Stimulated activated CD8-positive, alpha-beta memory T cell treated with anti-CD3 and anti-CD28 coated beads, Interleukin-7, amount 100 ng/mL, for 48 hours (primary cell): ENCODE results near the gene SIGLEC1.
A peak's percentile ranks its signal among the peaks of the same experiment; 100 is the strongest.

Source experiments
- DNase-seq, 2 donors: peaks; one replicate each; pipeline ENCODE4 v3.0.0-alpha.2; 2020; ENCODE audit warnings: low read depth in 1 of 2; ENCODE audit errors: extremely low read depth in 1 of 2

SIGLEC1 gene

GRCh38 chr20:3712279-3712873 lies at the start of gene SIGLEC1:
Gene SIGLEC1 (minus strand): TSS chr20:3712600. CDS start chr20:3707128, 5,472 bp downstream.
- no peak for DNase-seq

DNA sequence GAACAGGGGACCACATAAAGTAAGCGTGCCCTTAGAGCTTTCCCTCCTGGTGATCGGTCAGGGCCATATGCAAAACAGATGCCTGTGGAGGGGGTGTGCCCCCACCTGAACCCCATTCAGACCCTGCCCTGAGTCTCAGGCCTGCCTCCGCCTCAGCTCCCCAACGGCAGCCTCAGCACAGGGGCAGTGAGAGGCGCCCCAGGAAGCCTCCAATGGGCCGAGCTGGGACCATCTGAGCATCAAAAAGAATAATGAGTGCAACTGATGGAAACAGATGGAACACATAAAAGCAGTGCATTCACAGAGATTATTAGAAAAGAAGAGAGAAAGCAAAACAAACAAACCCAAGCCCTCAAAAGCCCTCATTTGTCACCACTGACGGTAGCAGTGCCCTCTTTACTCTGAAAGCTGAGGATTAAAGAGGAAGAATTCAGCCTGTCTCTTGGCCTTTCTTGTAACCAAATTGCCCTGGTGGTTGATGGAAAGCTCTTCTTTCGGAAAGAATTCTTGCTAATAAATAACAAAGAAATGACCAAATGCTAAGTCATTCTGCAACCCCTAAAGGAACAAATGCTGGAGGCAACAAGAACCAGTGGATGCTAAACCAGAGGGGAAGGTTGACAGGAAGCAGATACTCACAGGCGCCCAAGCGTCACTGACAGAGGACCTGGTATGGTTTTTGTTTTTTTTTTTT lies 48.4 kb upstream of the SIGLEC1 start:
- DNase-seq = no peak

- no peak for DNase-seq
Measured at GRCh38 chr20:3759884-3760283, 47.5 kb upstream of the SIGLEC1 start.

DNA sequence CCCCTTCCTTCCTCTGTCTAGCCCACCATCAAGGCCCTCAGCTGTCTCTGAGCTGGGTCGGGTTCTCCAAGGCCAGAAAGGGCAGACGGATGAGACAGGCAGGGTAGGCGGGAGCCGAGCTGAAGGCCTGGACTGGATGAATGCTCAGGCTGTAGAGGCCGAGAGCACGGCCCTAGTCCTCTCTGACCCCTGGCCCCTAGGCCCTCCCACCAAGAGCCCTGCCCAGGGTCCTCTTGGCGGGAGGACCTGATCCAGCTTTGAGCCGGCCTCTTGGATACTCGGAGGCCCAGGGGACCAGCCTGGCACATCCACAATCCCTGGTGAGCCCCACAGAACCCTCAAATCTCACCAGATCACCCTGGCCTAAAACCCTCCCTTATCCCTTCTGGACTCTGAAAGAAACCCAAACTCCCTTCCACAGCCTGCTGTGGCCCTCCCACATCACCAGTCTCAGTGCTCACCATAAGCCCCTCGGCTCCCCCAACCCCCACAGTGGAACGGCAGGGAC lies 47.0 kb upstream of the SIGLEC1 start:
- no peak for DNase-seq

DNA sequence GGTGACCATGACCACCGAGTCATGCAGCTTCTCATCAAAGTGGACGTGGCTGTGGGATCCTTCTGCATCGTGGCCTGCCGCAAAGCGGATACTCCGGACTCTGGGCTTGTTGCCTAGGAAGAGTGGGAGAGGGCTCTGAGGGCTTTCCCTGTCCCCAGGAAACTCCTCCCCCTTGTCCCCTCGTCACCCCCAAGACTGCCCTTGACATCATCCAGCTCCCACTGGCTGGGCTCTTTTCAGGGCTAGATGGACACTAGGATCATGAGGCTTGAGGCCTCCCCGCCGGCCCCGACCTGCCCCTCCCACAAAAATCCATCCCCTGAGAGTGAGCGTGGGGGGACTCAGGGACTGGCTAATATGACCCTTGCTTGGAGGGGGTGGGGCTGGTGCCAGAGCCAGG lies 46.2 kb upstream of the SIGLEC1 start:
- no peak for DNase-seq

DNA sequence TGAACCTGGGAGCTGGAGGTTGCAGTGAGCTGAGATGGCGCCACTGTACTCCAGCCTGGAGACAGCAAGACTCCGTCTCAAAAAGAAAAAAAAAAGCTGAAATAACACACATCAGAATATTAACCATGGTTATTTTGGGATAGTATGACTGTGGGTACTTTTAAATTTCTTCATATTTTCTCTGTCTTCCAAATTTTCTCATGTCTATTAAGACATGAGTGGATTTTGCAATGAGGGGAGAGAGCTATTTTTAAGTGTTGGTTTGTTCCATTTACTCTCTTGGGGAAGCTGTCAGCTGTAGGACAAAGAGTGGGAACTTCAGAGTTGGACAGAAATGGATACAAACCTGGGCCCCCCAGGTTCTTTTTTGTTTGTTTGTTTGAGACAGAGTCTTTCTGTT lies 44.9 kb upstream of the SIGLEC1 start:
- DNase-seq = no peak

DNA sequence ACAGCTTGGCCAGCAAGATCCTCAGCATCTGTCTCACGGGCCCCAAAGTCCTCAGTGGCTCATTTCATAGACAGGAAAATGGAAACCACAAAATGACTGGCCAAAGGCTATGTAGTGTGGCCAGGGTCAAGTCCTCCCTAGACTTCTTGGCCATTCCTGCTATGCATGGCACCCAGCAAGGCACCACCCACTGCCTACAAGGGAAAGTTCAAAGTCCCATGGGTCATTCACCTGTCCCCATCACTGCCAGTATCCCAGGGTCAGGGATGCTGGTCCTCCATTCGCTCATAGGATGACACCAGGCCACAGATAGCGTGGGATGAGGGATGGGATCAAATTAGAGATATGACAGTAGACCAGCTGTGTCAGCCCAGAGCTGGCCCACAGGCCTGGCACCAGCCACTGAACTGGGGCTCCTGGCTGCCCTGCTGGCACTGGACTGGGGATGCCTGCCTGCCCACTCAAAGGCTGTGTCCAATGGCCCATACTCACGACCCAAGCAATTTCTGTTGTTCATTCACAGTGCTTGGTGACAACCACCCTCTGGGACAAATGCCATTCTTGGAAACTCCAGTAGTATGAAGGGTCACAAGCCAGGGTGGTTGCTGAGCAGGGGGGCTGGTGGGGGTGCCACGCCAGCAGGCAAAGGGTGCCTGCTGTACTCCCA lies 43.5 kb upstream of the SIGLEC1 start:
- no peak for DNase-seq

- DNase-seq = no peak
Measured at GRCh38 chr20:3755269-3755668, 42.9 kb upstream of the SIGLEC1 start.

DNA sequence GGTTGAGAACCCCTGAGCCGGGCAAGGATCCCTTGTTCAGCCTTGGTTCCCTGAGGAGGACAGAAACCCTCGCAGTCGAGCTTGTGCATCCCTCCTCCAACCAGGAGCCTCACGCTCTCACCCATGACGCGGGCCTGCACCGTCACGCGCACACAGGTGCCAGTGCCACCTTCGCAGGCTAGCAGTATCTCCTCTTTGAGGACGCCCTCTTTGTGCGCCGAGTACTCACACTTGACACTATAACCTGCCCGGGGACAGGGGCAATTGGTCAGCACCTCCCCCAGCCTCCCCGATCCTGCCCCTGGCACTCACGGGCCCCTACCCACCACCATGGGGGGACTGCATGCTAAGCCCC lies 41.9 kb upstream of the SIGLEC1 start:
- DNase-seq = no peak

- no peak for DNase-seq
Measured at GRCh38 chr20:3753501-3754275, 41.3 kb upstream of the SIGLEC1 start.

DNA sequence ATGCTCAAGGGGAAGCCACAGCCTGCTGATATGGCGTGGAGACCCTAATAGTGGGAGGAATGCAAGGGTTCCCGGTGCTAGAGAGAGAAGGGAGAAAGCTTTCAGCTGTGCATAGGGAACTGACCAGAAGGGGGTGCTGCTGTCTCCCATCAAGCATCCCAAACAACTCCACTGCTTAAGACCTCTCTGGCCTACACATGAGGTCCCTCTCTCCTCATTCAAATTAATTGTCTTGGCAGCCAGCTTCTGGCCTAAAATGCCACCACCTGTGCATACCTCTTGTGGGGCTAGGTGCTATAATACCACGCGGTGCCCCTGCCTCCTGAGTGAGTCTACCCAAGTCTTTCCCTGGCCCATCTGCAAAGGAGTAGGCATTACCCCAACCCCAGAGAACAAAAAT lies 40.7 kb upstream of the SIGLEC1 start:
- peak in 1 of 2 donors; percentile 23 for DNase-seq

GRCh38 chr20:3752386-3752759 lies 40.0 kb upstream of the SIGLEC1 start:
- DNase-seq = no peak

- DNase-seq = peak; percentile 19 to 45
Measured at GRCh38 chr20:3751675-3752385, 39.4 kb upstream of the SIGLEC1 start.

DNA sequence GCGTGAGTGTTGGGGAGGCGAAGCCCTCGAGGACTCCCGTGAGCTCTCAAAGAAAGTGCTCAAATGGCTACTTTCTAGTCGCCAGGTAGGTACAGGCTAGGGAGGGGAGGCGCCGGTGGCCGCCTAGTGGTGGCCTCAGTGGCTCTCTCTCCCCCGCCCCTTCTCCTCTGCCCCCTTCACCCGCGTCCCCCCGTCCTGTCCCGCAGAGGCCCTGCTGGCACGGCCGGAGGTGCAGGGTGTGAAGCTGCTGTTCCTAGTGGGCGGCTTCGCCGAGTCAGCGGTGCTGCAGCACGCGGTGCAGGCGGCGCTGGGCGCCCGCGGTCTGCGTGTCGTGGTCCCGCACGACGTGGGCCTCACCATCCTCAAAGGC lies 38.9 kb upstream of the SIGLEC1 start:
- DNase-seq = no peak

- DNase-seq = peak; percentile 7 to 16
Measured at GRCh38 chr20:3749689-3750531, 37.5 kb upstream of the SIGLEC1 start.

GRCh38 chr20:3749087-3749688 lies 36.8 kb upstream of the SIGLEC1 start:
- no peak for DNase-seq

GRCh38 chr20:3748073-3748472 lies 35.7 kb upstream of the SIGLEC1 start:
- no peak for DNase-seq

- DNase-seq = no peak
Measured at GRCh38 chr20:3747471-3747870, 35.1 kb upstream of the SIGLEC1 start.

DNA sequence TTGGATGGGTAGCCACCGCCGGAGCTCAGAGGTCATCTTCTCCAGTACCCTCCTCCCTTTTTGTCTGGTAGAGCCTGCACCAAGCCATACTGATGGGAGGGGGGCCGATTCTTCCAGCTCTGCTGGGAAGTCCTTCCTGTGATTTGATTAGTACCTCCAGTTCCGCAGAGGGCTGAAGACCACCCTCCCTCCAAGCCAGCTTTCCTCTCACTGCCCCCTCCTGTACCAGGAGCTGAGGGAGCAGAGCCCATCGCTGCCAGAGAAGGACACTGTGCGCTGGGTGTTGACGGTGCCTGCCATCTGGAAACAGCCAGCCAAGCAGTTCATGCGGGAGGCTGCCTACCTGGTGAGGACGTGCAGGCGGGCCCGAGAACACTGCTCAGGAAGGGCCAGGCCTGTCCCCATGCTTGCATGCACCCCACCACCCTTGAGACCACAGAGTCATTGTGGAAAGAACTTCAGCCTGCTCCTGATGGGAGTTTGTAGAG lies 33.3 kb upstream of the SIGLEC1 start:
- DNase-seq = no peak
